Astrocyte (in vitro differentiated cells and primary cell): Measurements from ENCODE around the gene KLK2. TPM values are rescaled to one million over a fixed set of nuclear protein-coding genes. Genes with fewer than 3 reads are reported as not detected.

ENCODE experiments used
- DNase-seq: peaks from one replicate; pipeline ENCODE4 v3.0.0-alpha.2; 2010; ENCODE audit warnings: low read depth
- FAIRE-seq: peaks from 2 replicates; lab custom pipeline; 2011; peaks lifted over from hg19 to GRCh38; lab: Jason Lieb, UNC
- H2AFZ ChIP-seq: 2 replicates; pipeline ENCODE4 v1.6.0; 2012; ENCODE audit warnings: low read depth, low read length, inconsistent platforms
- H3K27ac ChIP-seq: 2 replicates; pipeline ENCODE4 v1.5.1; 2011; ENCODE audit warnings: low read depth, low read length, inconsistent platforms
- H3K27me3 ChIP-seq: 2 replicates; pipeline ENCODE4 v1.6.0; 2011; ENCODE audit warnings: low read length, inconsistent platforms; ENCODE audit not compliant: insufficient read depth
- H3K36me3 ChIP-seq: 2 replicates; pipeline ENCODE4 v1.5.1; 2011; ENCODE audit warnings: low read length, inconsistent platforms; ENCODE audit not compliant: insufficient read depth
- H3K4me1 ChIP-seq: 2 replicates; pipeline ENCODE4 v1.5.1; 2011; ENCODE audit warnings: low read length, inconsistent platforms; ENCODE audit not compliant: insufficient read depth
- H3K4me2 ChIP-seq: 2 replicates; pipeline ENCODE4 v1.6.0; 2012; ENCODE audit warnings: low read length, inconsistent platforms
- H3K4me3 ChIP-seq: 2 replicates; pipeline ENCODE4 v1.5.1; 2011; ENCODE audit warnings: low read depth, mild to moderate bottlenecking, low read length, inconsistent platforms; ENCODE audit not compliant: insufficient read depth
- H3K79me2 ChIP-seq: 2 replicates; pipeline ENCODE4 v1.6.0; 2012; ENCODE audit warnings: mild to moderate bottlenecking, low read length, inconsistent platforms; ENCODE audit not compliant: insufficient read depth
- H3K9ac ChIP-seq: 2 replicates; pipeline ENCODE4 v1.6.0; 2012; ENCODE audit warnings: mild to moderate bottlenecking, low read length, inconsistent platforms
- H3K9me3 ChIP-seq: 2 replicates; pipeline ENCODE4 v1.5.1; 2012; ENCODE audit warnings: low read depth, mild to moderate bottlenecking, low read length, inconsistent platforms; ENCODE audit not compliant: insufficient read depth
- H4K20me1 ChIP-seq: 2 replicates; pipeline ENCODE4 v1.6.0; 2012; ENCODE audit warnings: low read length, inconsistent platforms; ENCODE audit not compliant: insufficient read depth
- H3K27ac Mint-ChIP-seq: one replicate; pipeline ENCODE4 v1.8.0; 2021; ENCODE audit warnings: mild to moderate bottlenecking, mixed read lengths; ENCODE audit not compliant: unreplicated experiment
- H3K27me3 Mint-ChIP-seq: one replicate; pipeline ENCODE4 v1.8.0; 2021; ENCODE audit warnings: low read depth, mixed read lengths; ENCODE audit not compliant: unreplicated experiment
- H3K36me3 Mint-ChIP-seq: one replicate; pipeline ENCODE4 v1.8.0; 2021; ENCODE audit warnings: low read depth, mixed read lengths; ENCODE audit not compliant: unreplicated experiment
- H3K4me1 Mint-ChIP-seq: one replicate; pipeline ENCODE4 v1.8.0; 2021; ENCODE audit warnings: low read depth, mixed read lengths; ENCODE audit not compliant: unreplicated experiment
- H3K4me3 Mint-ChIP-seq: one replicate; pipeline ENCODE4 v1.8.0; 2021; ENCODE audit warnings: mild to moderate bottlenecking, moderate library complexity, mixed read lengths; ENCODE audit not compliant: unreplicated experiment
- H3K9me3 Mint-ChIP-seq: one replicate; pipeline ENCODE4 v1.8.0; 2021; ENCODE audit warnings: mild to moderate bottlenecking, mixed read lengths; ENCODE audit not compliant: unreplicated experiment
- CTCF ChIP-seq: IDR thresholded peaks from 2 replicates; pipeline ENCODE4 v1.5.1; 2011; ENCODE audit warnings: low read depth, mild to moderate bottlenecking, inconsistent platforms, low read length, moderate library complexity; ENCODE audit not compliant: insufficient read depth
- EZH2 ChIP-seq: IDR thresholded peaks from 2 replicates; pipeline ENCODE4 v1.6.1; 2012; ENCODE audit warnings: mild to moderate bottlenecking, low read length, inconsistent platforms; ENCODE audit not compliant: insufficient read depth
- total RNA-seq: library from RNA; stranded (reverse); gene quantifications from 2 replicates; pipeline ENCODE4 v1.2.1, GENCODE V29; 2021

Gene KLK2
- total RNA-seq, 1 donor from 2014 or later: not detected

GRCh38 chr19:50910722-50911121 is 37.5 kb downstream of the KLK2 start:
- no peak for DNase-seq
- no peak overlapping the region for H3K4me3 ChIP-seq
- TF ChIP-seq EZH2 (no peak), CTCF (no peak)
- peaks cover 5% of the 10 kb centered on the region for H3K27me3 ChIP-seq
- Mint-ChIP-seq H3K4me1 (no peaks in the 10 kb centered on the region), H3K4me3 (no peak overlapping the region), H3K27me3 (peaks cover 57% of the 10 kb centered on the region), H3K36me3 (no peaks in the 10 kb centered on the region), H3K9me3 (peaks cover 3% of the 10 kb centered on the region), H3K27ac (no peak overlapping the region)
- FAIRE-seq: no peak
- H3K4me1 ChIP-seq: no peaks in the 10 kb centered on the region
- no peaks in the 10 kb centered on the region for H3K36me3 ChIP-seq
- no peak overlapping the region for H3K27ac ChIP-seq
- no peaks in the 10 kb centered on the region for H4K20me1 ChIP-seq
- no peak overlapping the region for H3K9ac ChIP-seq
- H3K4me2 ChIP-seq: no peak overlapping the region
- H2AFZ ChIP-seq: no peak overlapping the region
- no peaks in the 10 kb centered on the region for H3K9me3 ChIP-seq
- H3K79me2 ChIP-seq: no peaks in the 10 kb centered on the region

- Histone ChIP-seq H3K9me3 (no peaks in the 10 kb centered on the region), H3K79me2 (no peaks in the 10 kb centered on the region), H3K4me3 (no peak within 1 kb of the TSS), H4K20me1 (no peaks in the 10 kb centered on the region), H3K27me3 (peaks cover 5% of the 10 kb centered on the region), H3K4me1 (no peaks in the 10 kb centered on the region), H3K9ac (no peak within 1 kb of the TSS), H3K27ac (no peak within 1 kb of the TSS), H3K4me2 (no peak within 1 kb of the TSS), H2AFZ (no peak within 1 kb of the TSS), H3K36me3 (no peaks in the 10 kb centered on the region)
- Mint-ChIP-seq H3K36me3 (no peaks in the 10 kb centered on the region), H3K4me1 (no peaks in the 10 kb centered on the region), H3K27me3 (peaks cover 55% of the 10 kb centered on the region), H3K4me3 (no peak within 1 kb of the TSS), H3K9me3 (peaks cover 3% of the 10 kb centered on the region), H3K27ac (no peak within 1 kb of the TSS)
- no peak for TF ChIP-seq EZH2
- TF ChIP-seq CTCF: no peak
- no peak for FAIRE-seq
- DNase-seq: no peak
Measured at GRCh38 chr19:50911206-50912101, 38.2 kb downstream of the KLK2 start, which contains the start of gene KLK4. KLK4 (minus strand) TSS chr19:50911395; CDS start chr19:50910738, 657 bp downstream.
